Measurements from ENCODE around the gene GSC2.

GRCh38 chr22:19180740-19181410 lies 30.8 kb upstream of the GSC2 start:
- TF ChIP-seq POLR2A (IDR thresholded peaks at IDR 0.05) (no peak), CTCF (IDR thresholded peaks at IDR 0.05) (no peak)

Data from heart left ventricle (tissue), 13 donors.